ENCODE data around the gene TWNK. TPM values are rescaled to one million over a fixed set of nuclear protein-coding genes. Genes with fewer than 3 reads are reported as not detected.

Gene TWNK
- total and polyA plus RNA-seq, 2 experiments from 2014 or later, result 12.2 to 29.4 TPM

GRCh38 chr10:101036726-101037125 is 49.4 kb downstream of the TWNK start (continued):
- TF ChIP-seq, protein P1, sequence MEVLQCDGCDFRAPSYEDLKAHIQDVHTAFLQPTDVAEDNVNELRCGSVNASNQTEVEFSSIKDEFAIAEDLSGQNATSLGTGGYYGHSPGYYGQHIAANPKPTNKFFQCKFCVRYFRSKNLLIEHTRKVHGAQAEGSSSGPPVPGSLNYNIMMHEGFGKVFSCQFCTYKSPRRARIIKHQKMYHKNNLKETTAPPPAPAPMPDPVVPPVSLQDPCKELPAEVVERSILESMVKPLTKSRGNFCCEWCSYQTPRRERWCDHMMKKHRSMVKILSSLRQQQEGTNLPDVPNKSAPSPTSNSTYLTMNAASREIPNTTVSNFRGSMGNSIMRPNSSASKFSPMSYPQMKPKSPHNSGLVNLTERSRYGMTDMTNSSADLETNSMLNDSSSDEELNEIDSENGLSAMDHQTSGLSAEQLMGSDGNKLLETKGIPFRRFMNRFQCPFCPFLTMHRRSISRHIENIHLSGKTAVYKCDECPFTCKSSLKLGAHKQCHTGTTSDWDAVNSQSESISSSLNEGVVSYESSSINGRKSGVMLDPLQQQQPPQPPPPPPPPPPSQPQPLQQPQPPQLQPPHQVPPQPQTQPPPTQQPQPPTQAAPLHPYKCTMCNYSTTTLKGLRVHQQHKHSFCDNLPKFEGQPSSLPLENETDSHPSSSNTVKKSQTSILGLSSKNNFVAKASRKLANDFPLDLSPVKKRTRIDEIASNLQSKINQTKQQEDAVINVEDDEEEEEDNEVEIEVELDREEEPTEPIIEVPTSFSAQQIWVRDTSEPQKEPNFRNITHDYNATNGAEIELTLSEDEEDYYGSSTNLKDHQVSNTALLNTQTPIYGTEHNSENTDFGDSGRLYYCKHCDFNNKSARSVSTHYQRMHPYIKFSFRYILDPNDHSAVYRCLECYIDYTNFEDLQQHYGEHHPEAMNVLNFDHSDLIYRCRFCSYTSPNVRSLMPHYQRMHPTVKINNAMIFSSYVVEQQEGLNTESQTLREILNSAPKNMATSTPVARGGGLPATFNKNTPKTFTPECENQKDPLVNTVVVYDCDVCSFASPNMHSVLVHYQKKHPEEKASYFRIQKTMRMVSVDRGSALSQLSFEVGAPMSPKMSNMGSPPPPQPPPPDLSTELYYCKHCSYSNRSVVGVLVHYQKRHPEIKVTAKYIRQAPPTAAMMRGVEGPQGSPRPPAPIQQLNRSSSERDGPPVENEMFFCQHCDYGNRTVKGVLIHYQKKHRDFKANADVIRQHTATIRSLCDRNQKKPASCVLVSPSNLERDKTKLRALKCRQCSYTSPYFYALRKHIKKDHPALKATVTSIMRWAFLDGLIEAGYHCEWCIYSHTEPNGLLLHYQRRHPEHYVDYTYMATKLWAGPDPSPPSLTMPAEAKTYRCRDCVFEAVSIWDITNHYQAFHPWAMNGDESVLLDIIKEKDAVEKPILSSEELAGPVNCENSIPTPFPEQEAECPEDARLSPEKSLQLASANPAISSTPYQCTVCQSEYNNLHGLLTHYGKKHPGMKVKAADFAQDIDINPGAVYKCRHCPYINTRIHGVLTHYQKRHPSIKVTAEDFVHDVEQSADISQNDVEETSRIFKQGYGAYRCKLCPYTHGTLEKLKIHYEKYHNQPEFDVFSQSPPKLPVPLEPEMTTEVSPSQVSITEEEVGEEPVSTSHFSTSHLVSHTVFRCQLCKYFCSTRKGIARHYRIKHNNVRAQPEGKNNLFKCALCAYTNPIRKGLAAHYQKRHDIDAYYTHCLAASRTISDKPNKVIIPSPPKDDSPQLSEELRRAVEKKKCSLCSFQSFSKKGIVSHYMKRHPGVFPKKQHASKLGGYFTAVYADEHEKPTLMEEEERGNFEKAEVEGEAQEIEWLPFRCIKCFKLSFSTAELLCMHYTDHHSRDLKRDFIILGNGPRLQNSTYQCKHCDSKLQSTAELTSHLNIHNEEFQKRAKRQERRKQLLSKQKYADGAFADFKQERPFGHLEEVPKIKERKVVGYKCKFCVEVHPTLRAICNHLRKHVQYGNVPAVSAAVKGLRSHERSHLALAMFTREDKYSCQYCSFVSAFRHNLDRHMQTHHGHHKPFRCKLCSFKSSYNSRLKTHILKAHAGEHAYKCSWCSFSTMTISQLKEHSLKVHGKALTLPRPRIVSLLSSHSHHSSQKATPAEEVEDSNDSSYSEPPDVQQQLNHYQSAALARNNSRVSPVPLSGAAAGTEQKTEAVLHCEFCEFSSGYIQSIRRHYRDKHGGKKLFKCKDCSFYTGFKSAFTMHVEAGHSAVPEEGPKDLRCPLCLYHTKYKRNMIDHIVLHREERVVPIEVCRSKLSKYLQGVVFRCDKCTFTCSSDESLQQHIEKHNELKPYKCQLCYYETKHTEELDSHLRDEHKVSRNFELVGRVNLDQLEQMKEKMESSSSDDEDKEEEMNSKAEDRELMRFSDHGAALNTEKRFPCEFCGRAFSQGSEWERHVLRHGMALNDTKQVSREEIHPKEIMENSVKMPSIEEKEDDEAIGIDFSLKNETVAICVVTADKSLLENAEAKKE (CRISPR knock-in tag; IDR thresholded peaks at IDR 0.05), result no peak
- no peak for TF ChIP-seq EZH2 (IDR thresholded peaks at IDR 0.05; ENCODE audit: low read depth, unreplicated experiment)

DNA sequence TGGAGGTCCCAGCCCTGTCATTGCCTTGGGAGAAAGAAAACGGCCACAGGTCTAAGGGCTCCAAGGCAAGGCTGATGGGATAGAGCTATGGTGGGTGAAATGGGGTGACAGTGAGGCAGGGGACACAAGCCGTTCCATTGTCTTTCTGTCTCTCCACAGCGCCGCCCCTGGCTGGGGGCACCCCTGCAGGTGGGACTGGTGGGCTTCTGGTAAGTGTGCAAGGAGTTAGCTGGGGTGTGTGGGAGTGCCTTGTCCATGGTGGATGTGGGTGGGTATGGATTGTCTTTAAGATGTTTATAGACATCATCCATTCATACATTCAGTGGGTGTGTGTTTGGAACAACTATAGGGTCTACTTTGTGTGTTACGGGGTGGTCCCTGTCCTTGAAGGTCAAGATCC is 51.1 kb downstream of the TWNK start:
- Histone ChIP-seq H3K4me2 (no peak overlapping the region), H3K4me1 (ENCODE audit: insufficient read depth) (peaks cover 7% of the 10 kb centered on the region), H3K27ac (ENCODE audit: low read depth) (no peak overlapping the region), H3K27me3 (ENCODE audit: insufficient read depth) (peaks cover 44% of the 10 kb centered on the region), H3K79me2 (replicated peaks; ENCODE audit: insufficient read depth) (no peaks in the 10 kb centered on the region), H2AFZ (no peak overlapping the region), H4K20me1 (replicated peaks; ENCODE audit: insufficient read depth) (0 out of 2 replicates have a peak, but pooled peaks cover 3% of the 10 kb centered on the region), H3F3A (replicated peaks; ENCODE audit: low read depth) (0 out of 2 replicates have a peak, but pooled peaks cover 6% of the 10 kb centered on the region), H3K36me3 (ENCODE audit: insufficient read depth) (no peaks in the 10 kb centered on the region), H3K9me2 (ENCODE audit: insufficient read depth) (no peaks in the 10 kb centered on the region), H3K4me3 (no peak overlapping the region)
- Mint-ChIP-seq H3K9me3 (no peaks in the 10 kb centered on the region), H3K4me3 (no peak overlapping the region; the same call in 2 of the 3 replicates), H3K36me3 (ENCODE audit: low read depth) (no peaks in the 10 kb centered on the region), H3K4me1 (peaks cover 15% of the 10 kb centered on the region), H3K27ac (no peak overlapping the region), H3K27me3 (ENCODE audit: insufficient read depth, low read depth, poor library complexity) (peaks cover 49% of the 10 kb centered on the region)
- peak; percentile 26 for ATAC-seq
- no peak for TF ChIP-seq ETS1 (IDR thresholded peaks at IDR 0.05)
- peak; percentile 61 to 75 for TF ChIP-seq CTCF (conservative IDR thresholded peaks at IDR 0.05; ENCODE audit: low read depth in 2 of 2)
- DNase-seq (ENCODE audit: low spot score), result peak; percentile 77

Measured in GM23338 (cell line).